GM18858 (cell line): Measurements from ENCODE around the gene RAB11A.

Source experiments
- ATAC-seq: cut with Tn5 transposase; IDR thresholded peaks from one replicate; pipeline ENCODE4 v1.9.1; 2021; ENCODE audit not compliant: unreplicated experiment

RAB11A gene

GRCh38 chr15:65935391-65935790, 66.1 kb downstream of the RAB11A start:
- no peak for ATAC-seq

DNA sequence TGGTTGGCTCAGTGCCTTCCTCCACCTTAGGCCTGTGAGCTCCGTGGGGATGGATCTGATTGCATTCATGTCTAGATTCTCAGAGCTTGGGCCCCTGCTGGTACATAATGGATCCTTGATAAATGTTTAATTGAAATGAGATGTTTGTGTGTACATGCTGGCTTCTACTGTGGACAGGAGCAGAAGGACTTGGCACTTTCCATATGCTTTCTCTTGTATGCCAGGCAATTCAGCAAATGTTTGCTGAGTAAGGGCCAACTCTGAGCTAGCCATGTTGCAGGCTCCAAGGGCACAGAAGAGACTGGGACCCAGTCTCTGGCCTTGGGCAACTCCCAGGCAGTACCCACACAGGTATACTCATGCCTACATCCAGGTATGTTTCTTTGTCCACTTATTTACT, 67.0 kb downstream of the RAB11A start:
- no peak for ATAC-seq

- ATAC-seq, result no peak
Observed at GRCh38 chr15:65937054-65937453, 67.8 kb downstream of the RAB11A start.

- no peak for ATAC-seq
Observed at GRCh38 chr15:65937476-65937875, 68.2 kb downstream of the RAB11A start.

- no peak for ATAC-seq
Observed at GRCh38 chr15:65938604-65939003, 69.3 kb downstream of the RAB11A start.

DNA sequence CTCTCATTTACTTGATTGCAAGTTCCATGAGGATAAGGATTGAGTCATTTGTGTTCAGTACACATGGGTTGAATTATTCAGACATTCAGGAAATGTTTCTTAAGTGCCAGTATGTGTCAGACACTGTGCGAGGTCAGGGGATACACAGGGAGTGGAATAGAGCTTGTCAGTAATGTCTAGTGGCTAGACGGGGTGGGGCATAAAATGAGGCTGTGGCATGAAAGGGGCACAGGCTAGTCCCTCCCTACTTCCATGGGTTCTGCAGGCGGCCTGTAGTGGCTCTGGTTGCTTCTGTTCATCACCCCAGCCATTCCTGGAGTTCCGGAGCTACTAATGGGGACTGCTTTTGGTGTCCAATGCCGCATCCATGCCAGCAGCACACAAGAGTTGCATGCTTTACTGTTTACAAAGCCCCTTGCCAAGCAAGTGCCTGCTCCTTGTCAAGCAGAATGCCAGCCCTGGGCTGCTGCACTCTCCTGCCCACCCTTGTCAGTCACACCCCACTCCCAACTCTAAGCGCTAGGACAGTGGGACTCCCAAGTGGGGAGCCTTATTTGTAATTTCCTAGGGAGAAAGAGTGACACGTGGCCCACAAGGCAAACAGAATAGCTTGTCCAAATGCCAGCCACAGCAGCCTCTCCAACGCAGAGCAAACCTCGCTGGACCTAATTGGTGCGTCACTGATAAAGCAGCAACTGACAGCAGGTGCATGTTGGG, 70.8 kb downstream of the RAB11A start:
- ATAC-seq, result no peak

GRCh38 chr15:65940618-65940909, 71.3 kb downstream of the RAB11A start:
- no peak for ATAC-seq
